NCI-H1436 treated with DMSO at 0.1 percent for 48 hours (cell line): ENCODE measurements around the gene TMEM203.

ENCODE experiments used
- DNase-seq: peaks from one replicate; lab custom pipeline; 2025; lab: John Stamatoyannopoulos, UW

The TMEM203 gene

GRCh38 chr9:137194388-137194787, 11.1 kb downstream of the TMEM203 start:
- DNase-seq: no peak

- DNase-seq: no peak
Observed at GRCh38 chr9:137193771-137194170, 11.7 kb downstream of the TMEM203 start.

DNA sequence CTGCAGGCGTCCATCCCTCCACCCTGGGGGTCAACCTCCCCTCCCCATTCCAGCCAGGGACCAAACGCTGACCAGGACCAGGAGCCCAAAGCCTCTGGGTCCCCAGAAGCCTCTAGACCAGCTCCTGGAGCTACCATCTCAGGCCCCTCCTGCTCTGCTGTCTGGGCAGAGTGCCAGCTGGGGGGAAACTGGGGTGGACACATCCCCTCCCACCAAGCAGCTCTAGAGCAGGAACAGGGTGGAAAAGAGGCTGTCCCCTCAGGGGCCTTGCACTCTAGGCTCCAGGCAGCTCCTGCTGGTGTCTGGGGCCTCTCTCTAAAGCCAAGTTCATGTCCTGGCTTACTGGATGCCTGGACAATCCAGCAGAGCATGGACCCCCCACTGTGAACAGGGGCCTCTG, 12.6 kb downstream of the TMEM203 start:
- DNase-seq: no peak

DNA sequence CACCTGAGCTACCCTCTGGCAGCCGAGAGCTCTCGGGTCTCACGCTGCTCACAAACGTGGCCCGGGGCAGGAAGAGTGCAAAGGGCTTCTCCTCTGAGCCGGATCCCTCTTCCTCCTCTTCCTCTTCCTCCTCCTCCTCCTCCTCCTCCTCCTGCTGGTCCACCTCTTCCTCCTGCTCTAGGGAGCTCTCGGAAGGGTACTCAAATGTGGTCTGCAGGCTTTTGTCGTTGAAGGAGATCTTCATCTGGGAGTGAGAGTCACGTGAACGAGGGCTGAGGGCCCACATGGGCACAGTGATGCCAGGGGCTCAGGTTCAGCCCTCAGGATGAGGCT, 13.0 kb downstream of the TMEM203 start:
- no peak for DNase-seq

GRCh38 chr9:137191691-137192447, 13.6 kb downstream of the TMEM203 start:
- DNase-seq: no peak

DNA sequence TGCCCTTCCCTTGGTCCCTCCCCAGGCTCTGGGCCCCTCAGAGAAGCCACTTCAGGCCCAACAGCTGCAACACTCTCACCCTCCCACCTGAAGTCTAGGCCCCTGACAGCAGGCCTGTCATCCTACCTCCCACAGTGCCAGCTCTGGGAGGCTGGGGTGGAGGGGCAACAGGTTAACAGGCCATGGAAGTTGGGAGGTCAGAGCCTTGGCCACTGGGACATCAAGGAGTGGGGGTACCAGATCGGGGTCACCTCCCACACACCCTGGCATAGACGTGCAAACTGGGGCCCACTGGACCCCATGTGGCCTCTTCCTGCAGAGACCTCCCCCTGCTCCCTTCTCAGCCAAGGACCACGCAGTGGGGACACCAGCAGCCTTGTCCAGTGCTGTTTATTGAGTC, 14.2 kb downstream of the TMEM203 start:
- DNase-seq: no peak

DNA sequence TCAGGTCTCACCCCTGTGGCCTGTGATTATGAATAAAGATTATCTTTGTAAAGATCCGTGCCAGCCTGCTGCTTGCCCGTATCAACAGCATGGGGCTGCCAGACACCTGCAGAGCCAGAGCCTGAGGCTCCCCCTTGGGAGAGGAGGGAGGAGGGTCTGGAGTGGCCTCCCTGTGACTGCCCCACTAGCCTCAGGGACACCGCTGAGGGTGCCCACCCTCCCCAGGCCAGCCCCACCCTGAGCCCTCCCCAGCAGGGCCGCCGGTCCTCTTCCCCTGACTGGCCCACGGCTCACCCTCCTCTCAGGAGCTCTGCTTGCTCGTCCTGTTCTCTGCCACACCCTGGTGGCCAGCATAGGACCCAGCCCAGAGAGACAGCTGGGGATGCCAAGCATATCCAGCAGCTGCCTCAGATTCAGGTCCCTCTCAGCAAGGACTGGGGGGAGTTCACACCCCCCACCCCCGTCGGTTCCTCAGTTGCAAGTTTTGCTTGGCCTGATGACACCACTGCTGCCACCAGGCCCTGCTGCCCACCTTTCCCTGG, 15.1 kb downstream of the TMEM203 start:
- DNase-seq: no peak

DNA sequence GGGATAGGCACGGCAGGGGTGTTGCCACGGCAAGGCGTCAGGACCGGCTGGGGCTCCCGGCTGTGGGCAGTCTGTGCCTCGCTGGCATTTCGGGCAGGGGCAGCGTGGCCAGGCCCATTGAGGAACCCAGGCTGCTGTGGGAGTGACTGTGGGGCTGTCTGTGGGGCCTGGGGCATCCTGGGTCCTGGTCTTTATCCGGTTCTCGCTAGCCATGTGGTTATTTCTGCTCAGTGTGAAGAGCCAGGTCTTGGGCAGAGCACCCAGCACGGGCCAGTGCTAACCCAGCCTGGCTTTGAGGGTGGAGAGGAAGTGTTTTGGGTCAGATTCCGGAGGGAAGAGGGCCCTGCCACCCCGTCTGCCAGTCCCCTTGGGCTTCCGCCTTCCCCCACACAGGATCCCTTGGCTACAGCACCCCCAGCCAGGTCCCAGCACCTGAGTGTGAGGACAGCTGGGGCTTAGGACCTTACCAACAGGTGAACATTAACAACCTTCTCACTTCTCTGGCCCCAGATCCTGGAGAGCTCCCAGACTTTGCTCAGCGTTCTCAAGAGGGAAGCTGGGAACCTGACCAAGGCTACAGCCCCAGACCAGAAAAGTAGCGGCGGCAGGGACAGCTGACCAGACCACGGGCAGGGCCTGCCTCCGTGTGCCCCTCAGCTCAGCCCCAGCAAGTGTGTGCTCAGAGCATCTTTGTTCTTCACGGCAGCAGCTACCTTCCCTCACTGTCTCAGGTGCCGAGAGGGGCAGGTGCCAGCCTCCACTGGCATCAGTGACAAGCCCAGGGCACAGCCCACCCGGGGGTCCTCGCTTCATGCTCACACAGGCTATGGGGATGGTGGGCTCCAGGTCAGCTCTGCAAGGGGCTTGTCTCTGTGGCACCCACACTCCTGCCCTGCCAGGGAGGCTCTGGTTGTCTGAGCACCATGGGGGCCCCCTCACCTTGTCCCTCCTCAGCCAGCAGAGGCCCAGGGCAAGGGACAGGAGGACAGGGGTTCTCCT, 15.9 kb downstream of the TMEM203 start:
- no peak for DNase-seq

GRCh38 chr9:137188490-137189296, 16.8 kb downstream of the TMEM203 start, which contains the start of the genes ANAPC2 and SSNA1:
Gene ANAPC2, minus strand, starts transcription at chr9:137188560. Its CDS starts 28 bp downstream, at chr9:137188532.
Gene SSNA1, plus strand, starts transcription at chr9:137188676. Its CDS starts 51 bp downstream, at chr9:137188727.
- DNase-seq: peak; percentile 58

GRCh38 chr9:137188086-137188489, 17.4 kb downstream of the TMEM203 start:
- no peak for DNase-seq

GRCh38 chr9:137187386-137187785, 18.1 kb downstream of the TMEM203 start:
- DNase-seq: no peak

- DNase-seq: no peak
Observed at GRCh38 chr9:137186385-137186784, 19.1 kb downstream of the TMEM203 start.

DNA sequence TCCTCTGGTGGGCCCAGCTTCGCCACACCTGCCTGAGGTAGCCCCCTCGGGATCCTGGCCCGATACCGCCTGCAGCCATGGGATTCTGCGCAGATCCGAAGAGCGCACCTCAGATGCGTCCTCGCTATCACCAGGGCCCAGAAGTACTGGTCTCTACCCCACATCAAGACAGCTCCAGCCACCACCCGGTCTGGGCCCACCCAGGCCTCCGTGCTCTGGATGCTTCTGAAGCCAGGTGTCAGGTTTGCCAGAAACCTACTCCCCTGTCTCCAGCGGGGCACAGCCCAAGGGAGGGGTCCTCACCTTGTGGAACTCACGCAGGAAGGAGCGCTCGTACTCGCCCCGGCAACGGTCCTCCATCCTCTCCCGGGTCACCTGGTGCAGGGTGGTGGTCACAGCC, 19.5 kb downstream of the TMEM203 start:
- DNase-seq: no peak

- DNase-seq: no peak
Observed at GRCh38 chr9:137184881-137185660, 20.4 kb downstream of the TMEM203 start.

DNA sequence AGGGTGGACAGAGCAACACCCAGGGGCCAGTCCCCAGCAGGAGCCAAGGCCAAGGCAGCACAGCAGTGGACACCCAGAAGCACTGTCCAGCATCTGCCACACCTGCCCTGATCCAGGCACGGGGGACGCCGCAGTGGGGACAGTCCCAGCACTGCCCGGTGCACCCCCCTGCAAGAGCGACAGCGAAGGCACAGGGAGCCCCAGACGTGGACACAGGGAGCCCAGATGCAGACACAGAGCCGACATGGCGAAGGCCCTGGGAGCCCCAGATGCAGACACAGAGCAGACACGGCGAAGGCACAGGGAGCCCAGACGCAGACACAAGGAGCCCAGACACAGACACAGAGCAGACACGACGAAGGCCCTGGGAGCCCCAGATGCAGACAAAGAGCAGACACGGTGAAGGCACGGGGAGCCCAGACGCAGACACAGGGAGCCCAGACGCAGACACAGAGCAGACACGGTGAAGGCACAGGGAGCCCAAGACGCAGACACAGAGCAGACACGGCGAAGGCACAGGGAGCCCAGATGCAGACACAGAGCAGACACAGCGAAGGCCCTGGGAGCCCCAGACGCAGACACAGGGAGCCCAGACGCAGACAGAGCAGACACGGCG, 21.4 kb downstream of the TMEM203 start:
- no peak for DNase-seq

- DNase-seq: no peak
Observed at GRCh38 chr9:137182836-137183235, 22.6 kb downstream of the TMEM203 start.

GRCh38 chr9:137181680-137182079, 23.8 kb downstream of the TMEM203 start:
- DNase-seq: no peak

DNA sequence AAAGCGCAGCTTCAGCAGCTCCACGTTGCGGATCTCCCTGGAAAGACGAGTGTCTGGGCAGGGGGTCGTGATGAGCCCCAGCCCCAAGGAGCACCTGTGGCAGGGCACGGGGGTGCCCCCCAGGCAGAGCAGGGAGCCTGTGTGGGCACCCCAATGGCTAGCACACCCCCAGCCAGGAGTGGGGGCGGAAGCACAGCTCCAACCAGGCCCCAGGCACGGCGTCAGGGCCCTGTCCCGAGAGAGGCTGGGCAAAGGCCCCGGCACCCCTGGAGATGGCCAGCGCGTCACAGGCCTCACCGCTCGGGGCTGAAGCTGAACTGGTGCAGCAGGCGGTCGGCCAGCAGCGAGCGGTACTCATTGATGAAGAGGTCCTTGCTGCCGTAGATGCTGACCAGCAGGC, 25.0 kb downstream of the TMEM203 start:
- no peak for DNase-seq

- DNase-seq: no peak
Observed at GRCh38 chr9:137179761-137180160, 25.7 kb downstream of the TMEM203 start.

GRCh38 chr9:137178939-137179630, 26.4 kb downstream of the TMEM203 start:
- DNase-seq: no peak
